CD4-positive, alpha-beta T cell (primary cell): ENCODE measurements around the gene OR2T27. TPM values are rescaled to one million over a fixed set of nuclear protein-coding genes. Genes with fewer than 3 reads are reported as not detected.

Source experiments
- ATAC-seq: fragments of 200-7000 bp; cut with Tn5 transposase; one replicate; pipeline ENCODE4 v1.10.0; 2022; ENCODE audit warnings: mild to moderate bottlenecking; ENCODE audit not compliant: poor library complexity
- CTCF ChIA-PET: fragments of 350-600 bp; sonication (Branson Sonifier 250); formaldehyde crosslinking; loops from one replicate; lab custom pipeline; 2021; ENCODE audit warnings: antibody characterized with exemption, inconsistent platforms; lab: Charles Lee
- POLR2A ChIA-PET: fragments of 350-600 bp; sonication (Branson Sonifier 250); formaldehyde crosslinking; loops from one replicate; lab custom pipeline; 2021; ENCODE audit warnings: antibody characterized with exemption, inconsistent platforms; lab: Charles Lee
- DNase-seq, 14 experiments: peaks; one replicate each; pipeline ENCODE4 v3.0.0-alpha.2; 2013 to 2020; ENCODE audit warnings: mixed read lengths in 2 of 14
- H3K27ac ChIP-seq, 2 donors: one replicate each; pipeline versions ENCODE4 v1.5.1 to v1.7.0; 2013; ENCODE audit warnings: low read length in 2 of 2, low read depth in 1 of 2, mild to moderate bottlenecking in 1 of 2
- H3K27me3 ChIP-seq, 2 experiments: 1 replicate in 1 of 2; 2 replicates in 1 of 2; pipeline versions ENCODE4 v1.6.1 to v1.7.0; 2013; ENCODE audit warnings: low read length in 2 of 2, control low read depth in 1 of 2, mild to moderate bottlenecking in 1 of 2, moderate library complexity in 1 of 2; ENCODE audit not compliant: insufficient read depth in 2 of 2, control insufficient read depth in 1 of 2
- H3K36me3 ChIP-seq: one replicate; pipeline ENCODE4 v1.6.1; 2013; ENCODE audit warnings: low read length, control low read depth; ENCODE audit not compliant: insufficient read depth
- H3K4me1 ChIP-seq: one replicate; pipeline ENCODE4 v1.6.1; 2013; ENCODE audit warnings: low read length, control low read depth; ENCODE audit not compliant: insufficient read depth
- H3K4me3 ChIP-seq: one replicate; pipeline ENCODE4 v1.5.1; 2013; ENCODE audit warnings: mild to moderate bottlenecking, low read length, moderate library complexity
- H3K9me3 ChIP-seq, 2 experiments: 1 replicate in 1 of 2; 2 replicates in 1 of 2; pipeline versions ENCODE4 v1.6.1 to v1.7.0; 2013; ENCODE audit warnings: low read length in 2 of 2, mild to moderate bottlenecking in 2 of 2, control low read depth in 1 of 2, moderate library complexity in 1 of 2; ENCODE audit not compliant: control insufficient read depth in 1 of 2, insufficient read depth in 1 of 2
- H3K27ac Mint-ChIP-seq: one replicate; pipeline ENCODE4 v1.8.0; 2020; ENCODE audit warnings: mixed read lengths
- H3K27me3 Mint-ChIP-seq: one replicate; pipeline ENCODE4 v1.8.0; 2021; ENCODE audit warnings: mixed read lengths
- H3K36me3 Mint-ChIP-seq: one replicate; pipeline ENCODE4 v1.8.0; 2021; ENCODE audit warnings: low read depth, mixed read lengths
- H3K4me1 Mint-ChIP-seq: one replicate; pipeline ENCODE4 v1.8.0; 2021; ENCODE audit warnings: low read depth, mixed read lengths
- H3K4me3 Mint-ChIP-seq: one replicate; pipeline ENCODE4 v1.8.0; 2020; ENCODE audit warnings: mild to moderate bottlenecking, mixed read lengths
- H3K9me3 Mint-ChIP-seq: one replicate; pipeline ENCODE4 v1.8.0; 2020; ENCODE audit warnings: mixed read lengths
- intact Hi-C, 2 experiments: fragments of 100-400 bp; cut with DNase I in 1 of 2; cut with micrococcal nuclease in 1 of 2; formaldehyde crosslinking; loops; one replicate each; pipeline versions ENCODE4 v1.15.1 to v1.9.0; 2023 to 2025; cut with DNase I, micrococcal nuclease
- total RNA-seq, 174 experiments: library from RNA in 2 of 174; stranded (reverse) in 2 of 174; gene quantifications; one replicate each; pipeline ENCODE4 v1.2.3 and lab custom pipeline; 2021 to 2026
- TF ChIP-seq, protein P1 (sequence below): fragments of 200-600 bp; IDR thresholded peaks from one replicate; pipeline ENCODE4 v1.8.0; 2022; ENCODE audit warnings: antibody characterized with exemption, mild to moderate bottlenecking

Gene OR2T27
- total RNA-seq, 2 experiments from 2014 or later, result not detected

- Histone ChIP-seq H3K4me3 (no peak overlapping the region), H3K27ac (no peak overlapping the region), H3K36me3 (no peaks in the 10 kb centered on the region), H3K27me3 (no peaks in the 10 kb centered on the region), H3K9me3 (peaks cover 0 to 5% of the 10 kb centered on the region in 2 experiments), H3K4me1 (no peaks in the 10 kb centered on the region)
- H3K9me3 Mint-ChIP-seq, result no peaks in the 10 kb centered on the region
- CTCF ChIA-PET, result no interaction called here
- intact Hi-C loops, result no loop called here
- H3K4me3 Mint-ChIP-seq, result no peak overlapping the region
- ATAC-seq, result no peak
- no peaks in the 10 kb centered on the region for H3K4me1 Mint-ChIP-seq
- POLR2A ChIA-PET, result no interaction called here
- DNase-seq, result no peak
- peaks cover 34% of the 10 kb centered on the region for H3K27me3 Mint-ChIP-seq
- H3K27ac Mint-ChIP-seq, result no peak overlapping the region
- H3K36me3 Mint-ChIP-seq, result no peaks in the 10 kb centered on the region
- TF ChIP-seq, protein P1, sequence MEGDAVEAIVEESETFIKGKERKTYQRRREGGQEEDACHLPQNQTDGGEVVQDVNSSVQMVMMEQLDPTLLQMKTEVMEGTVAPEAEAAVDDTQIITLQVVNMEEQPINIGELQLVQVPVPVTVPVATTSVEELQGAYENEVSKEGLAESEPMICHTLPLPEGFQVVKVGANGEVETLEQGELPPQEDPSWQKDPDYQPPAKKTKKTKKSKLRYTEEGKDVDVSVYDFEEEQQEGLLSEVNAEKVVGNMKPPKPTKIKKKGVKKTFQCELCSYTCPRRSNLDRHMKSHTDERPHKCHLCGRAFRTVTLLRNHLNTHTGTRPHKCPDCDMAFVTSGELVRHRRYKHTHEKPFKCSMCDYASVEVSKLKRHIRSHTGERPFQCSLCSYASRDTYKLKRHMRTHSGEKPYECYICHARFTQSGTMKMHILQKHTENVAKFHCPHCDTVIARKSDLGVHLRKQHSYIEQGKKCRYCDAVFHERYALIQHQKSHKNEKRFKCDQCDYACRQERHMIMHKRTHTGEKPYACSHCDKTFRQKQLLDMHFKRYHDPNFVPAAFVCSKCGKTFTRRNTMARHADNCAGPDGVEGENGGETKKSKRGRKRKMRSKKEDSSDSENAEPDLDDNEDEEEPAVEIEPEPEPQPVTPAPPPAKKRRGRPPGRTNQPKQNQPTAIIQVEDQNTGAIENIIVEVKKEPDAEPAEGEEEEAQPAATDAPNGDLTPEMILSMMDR, result no peak
These were observed 41.4 kb upstream of the OR2T27 start for GRCh38 chr1:248696774-248697173.

GRCh38 chr1:248696261-248696660, 40.9 kb upstream of the OR2T27 start:
- Histone ChIP-seq H3K4me1 (no peaks in the 10 kb centered on the region), H3K9me3 (peaks cover 0 to 10% of the 10 kb centered on the region in 2 experiments), H3K36me3 (no peaks in the 10 kb centered on the region), H3K27me3 (no peaks in the 10 kb centered on the region), H3K4me3 (no peak overlapping the region), H3K27ac (no peak overlapping the region)
- TF ChIP-seq, protein P1, result no peak
- ATAC-seq (no peak), DNase-seq (peak in 4 of 14 experiments; percentile 6 to 26 (median 10))
- no peak overlapping the region for H3K27ac Mint-ChIP-seq
- ChIA-PET CTCF (no interaction called here), POLR2A (no interaction called here)
- intact Hi-C loops, result no loop called here
- no peaks in the 10 kb centered on the region for H3K9me3 Mint-ChIP-seq
- peaks cover 31% of the 10 kb centered on the region for H3K27me3 Mint-ChIP-seq
- no peaks in the 10 kb centered on the region for H3K4me1 Mint-ChIP-seq
- no peaks in the 10 kb centered on the region for H3K36me3 Mint-ChIP-seq
- H3K4me3 Mint-ChIP-seq, result no peak overlapping the region

GRCh38 chr1:248695451-248696132, 40.3 kb upstream of the OR2T27 start:
- Mint-ChIP-seq H3K36me3 (no peaks in the 10 kb centered on the region), H3K27me3 (peaks cover 34% of the 10 kb centered on the region), H3K4me3 (no peak overlapping the region), H3K4me1 (no peaks in the 10 kb centered on the region), H3K9me3 (no peaks in the 10 kb centered on the region), H3K27ac (no peak overlapping the region)
- Histone ChIP-seq H3K4me1 (no peaks in the 10 kb centered on the region), H3K4me3 (no peak overlapping the region), H3K36me3 (no peaks in the 10 kb centered on the region), H3K27ac (no peak overlapping the region), H3K9me3 (peaks cover 0 to 10% of the 10 kb centered on the region in 2 experiments), H3K27me3 (no peaks in the 10 kb centered on the region)
- POLR2A ChIA-PET, result no interaction called here
- CTCF ChIA-PET, result no interaction called here
- intact Hi-C loops, result no loop called here
- ATAC-seq (no peak), DNase-seq (no peak)
- TF ChIP-seq, protein P1, result no peak
